GM12873 (cell line): ENCODE measurements around the gene TRIM17.

Experiments
- TF ChIP-seq, protein P1 (sequence below): IDR thresholded peaks from 2 replicates; pipeline ENCODE4 v1.5.1; 2012; ENCODE audit warnings: low read depth, mild to moderate bottlenecking, moderate library complexity, low read length, control low read depth; ENCODE audit not compliant: insufficient read depth; ENCODE audit errors: missing control alignments

The TRIM17 gene

GRCh38 chr1:228378873-228379460, 37.7 kb downstream of the TRIM17 start:
- TF ChIP-seq, protein P1, sequence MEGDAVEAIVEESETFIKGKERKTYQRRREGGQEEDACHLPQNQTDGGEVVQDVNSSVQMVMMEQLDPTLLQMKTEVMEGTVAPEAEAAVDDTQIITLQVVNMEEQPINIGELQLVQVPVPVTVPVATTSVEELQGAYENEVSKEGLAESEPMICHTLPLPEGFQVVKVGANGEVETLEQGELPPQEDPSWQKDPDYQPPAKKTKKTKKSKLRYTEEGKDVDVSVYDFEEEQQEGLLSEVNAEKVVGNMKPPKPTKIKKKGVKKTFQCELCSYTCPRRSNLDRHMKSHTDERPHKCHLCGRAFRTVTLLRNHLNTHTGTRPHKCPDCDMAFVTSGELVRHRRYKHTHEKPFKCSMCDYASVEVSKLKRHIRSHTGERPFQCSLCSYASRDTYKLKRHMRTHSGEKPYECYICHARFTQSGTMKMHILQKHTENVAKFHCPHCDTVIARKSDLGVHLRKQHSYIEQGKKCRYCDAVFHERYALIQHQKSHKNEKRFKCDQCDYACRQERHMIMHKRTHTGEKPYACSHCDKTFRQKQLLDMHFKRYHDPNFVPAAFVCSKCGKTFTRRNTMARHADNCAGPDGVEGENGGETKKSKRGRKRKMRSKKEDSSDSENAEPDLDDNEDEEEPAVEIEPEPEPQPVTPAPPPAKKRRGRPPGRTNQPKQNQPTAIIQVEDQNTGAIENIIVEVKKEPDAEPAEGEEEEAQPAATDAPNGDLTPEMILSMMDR: no peak

- TF ChIP-seq, protein P1: peak; percentile 49
Measured at GRCh38 chr1:228378090-228378872, 38.4 kb downstream of the TRIM17 start.

DNA sequence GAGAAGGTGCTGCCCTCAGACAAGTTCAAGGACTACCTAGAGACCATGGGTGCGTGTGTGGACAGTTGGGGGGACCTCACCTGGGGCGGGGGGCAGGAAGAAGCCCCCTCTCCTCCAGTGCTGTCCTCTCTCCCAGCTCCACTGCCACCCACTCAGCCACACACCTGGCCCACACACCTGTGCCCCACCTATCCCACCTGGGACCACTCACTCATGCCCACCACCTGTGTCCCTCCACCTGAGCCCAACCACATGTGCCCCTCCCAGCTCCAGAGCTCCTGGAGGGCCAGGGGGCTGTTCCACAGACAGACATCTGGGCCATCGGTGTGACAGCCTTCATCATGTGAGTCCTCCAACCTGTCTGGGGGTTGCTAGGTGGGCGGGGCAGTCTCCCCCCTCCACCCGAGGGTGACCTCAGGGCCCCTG, 39.0 kb downstream of the TRIM17 start:
- TF ChIP-seq, protein P1: no peak

DNA sequence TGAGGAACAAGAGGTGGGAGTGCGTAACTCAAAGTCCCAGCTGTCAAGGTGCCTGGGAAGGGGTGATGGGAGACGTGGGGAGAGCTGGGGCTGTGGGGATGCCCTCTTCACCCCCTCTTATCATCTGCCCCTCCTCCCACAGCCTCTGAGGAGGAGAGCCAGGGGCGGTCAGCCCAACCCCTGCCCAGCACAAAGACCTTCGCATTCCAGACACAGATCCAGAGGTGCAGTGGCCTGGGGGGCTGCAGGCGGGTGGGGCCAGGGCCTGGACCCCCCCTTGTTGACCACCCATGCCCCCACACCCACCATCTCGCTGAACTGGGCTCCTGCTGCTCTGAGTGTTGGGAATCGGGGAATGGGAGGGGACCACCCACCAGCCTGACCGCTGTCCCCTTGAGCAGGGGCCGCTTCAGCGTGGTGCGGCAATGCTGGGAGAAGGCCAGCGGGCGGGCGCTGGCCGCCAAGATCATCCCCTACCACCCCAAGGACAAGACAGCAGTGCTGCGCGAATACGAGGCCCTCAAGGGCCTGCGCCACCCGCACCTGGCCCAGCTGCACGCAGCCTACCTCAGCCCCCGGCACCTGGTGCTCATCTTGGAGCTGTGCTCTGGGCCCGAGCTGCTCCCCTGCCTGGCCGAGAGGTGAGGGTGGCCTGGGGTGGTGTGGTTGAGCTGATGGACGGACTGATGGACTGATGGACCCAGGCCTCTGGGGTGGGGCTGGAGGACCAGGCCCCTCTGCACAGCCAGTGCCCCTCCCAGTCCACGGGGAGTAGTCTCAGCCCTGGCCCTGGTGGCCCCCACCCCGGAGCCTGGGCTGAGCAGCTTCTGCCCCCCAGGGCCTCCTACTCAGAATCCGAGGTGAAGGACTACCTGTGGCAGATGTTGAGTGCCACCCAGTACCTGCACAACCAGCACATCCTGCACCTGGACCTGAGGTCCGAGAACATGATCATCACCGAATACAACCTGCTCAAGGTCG, 39.7 kb downstream of the TRIM17 start:
- TF ChIP-seq, protein P1: no peak

DNA sequence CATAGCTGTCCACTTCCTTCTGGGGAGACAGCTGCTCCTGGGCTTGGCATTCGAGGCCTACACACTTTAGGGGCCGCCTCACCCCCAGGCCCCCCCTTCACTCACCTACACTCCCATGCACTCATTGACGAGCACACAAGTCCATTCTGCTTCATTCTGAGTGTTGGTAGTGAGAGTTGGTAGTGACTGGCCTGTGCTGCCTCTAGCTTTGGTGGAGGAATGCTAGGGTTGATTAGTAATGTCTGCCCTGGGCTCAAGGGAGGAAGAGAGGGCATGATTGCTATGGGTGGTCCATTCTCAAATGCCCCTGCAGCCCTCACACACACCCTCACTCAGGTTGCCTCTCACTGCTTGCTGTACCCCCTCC, 40.4 kb downstream of the TRIM17 start:
- TF ChIP-seq, protein P1: no peak

DNA sequence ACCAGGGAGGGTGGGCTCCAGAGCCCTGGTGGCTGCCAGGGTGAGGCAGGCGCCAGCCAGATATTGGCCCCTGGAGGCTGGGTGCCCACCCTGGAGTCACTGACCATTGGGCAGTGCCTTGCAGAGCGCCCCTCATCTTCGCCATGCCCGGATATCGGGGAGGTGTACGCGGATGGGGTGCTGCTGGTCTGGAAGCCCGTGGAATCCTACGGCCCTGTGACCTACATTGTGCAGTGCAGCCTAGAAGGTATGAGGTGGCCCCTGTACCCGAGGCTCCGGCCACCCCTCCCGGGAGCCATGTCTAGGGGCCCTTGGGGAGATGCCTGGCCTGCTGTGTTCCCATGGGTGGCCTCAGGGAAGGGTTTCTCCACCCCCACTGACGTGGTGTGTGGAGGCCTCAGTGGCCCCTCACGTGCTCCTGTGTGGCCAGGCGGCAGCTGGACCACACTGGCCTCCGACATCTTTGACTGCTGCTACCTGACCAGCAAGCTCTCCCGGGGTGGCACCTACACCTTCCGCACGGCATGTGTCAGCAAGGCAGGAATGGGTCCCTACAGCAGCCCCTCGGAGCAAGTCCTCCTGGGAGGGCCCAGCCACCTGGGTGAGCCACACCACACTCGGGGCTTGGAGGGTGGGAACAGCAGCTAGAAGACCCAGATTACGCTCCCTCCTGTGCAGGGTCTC, 40.9 kb downstream of the TRIM17 start:
- TF ChIP-seq, protein P1: no peak
